Ascending aorta (tissue), 2 donors: Measurements from ENCODE around the gene MTRF1L. TPM values are rescaled to one million over a fixed set of nuclear protein-coding genes. Genes with fewer than 3 reads are reported as not detected.
"Not testable (repeated sequence)": the region's sequence is repeated elsewhere in the genome, so short reads cannot be mapped to it uniquely, and the experiment has no call there.

ENCODE experiments used
- DNase-seq, 2 donors: peaks; one replicate each; pipeline ENCODE4 v3.0.0-alpha.2; 2019; ENCODE audit warnings: low spot score in 2 of 2
- H3K27ac ChIP-seq, 2 donors: fragments of 200-600 bp; sonication (generic); one replicate each; pipeline ENCODE4 v1.5.1; 2016 to 2017; ENCODE audit warnings: mild to moderate bottlenecking in 1 of 2
- H3K27me3 ChIP-seq: fragments of 200-600 bp; sonication (generic); one replicate; pipeline ENCODE4 v1.5.1; 2017
- H3K36me3 ChIP-seq, 2 donors: fragments of 200-600 bp; sonication (generic); one replicate each; pipeline ENCODE4 v1.5.1; 2016
- H3K4me1 ChIP-seq, 2 donors: fragments of 200-600 bp; sonication (generic); one replicate each; pipeline ENCODE4 v1.5.1; 2016 to 2017; ENCODE audit warnings: mild to moderate bottlenecking in 1 of 2
- H3K4me3 ChIP-seq, 2 donors: fragments of 200-600 bp; sonication (generic); one replicate each; pipeline ENCODE4 v1.5.1; 2016 to 2017; ENCODE audit warnings: mild to moderate bottlenecking in 1 of 2
- H3K9me3 ChIP-seq, 2 donors: fragments of 200-600 bp; sonication (generic); one replicate each; pipeline ENCODE4 v1.5.1; 2016
- CTCF ChIP-seq, 3 experiments: fragments of 200-600 bp in 2 of 3; fragments of 450-650 bp in 1 of 3; sonication (generic) in 2 of 3; IDR thresholded peaks; one replicate each; pipeline ENCODE4 v1.5.1; 2016 to 2019; ENCODE audit warnings: antibody characterized with exemption in 3 of 3, mild to moderate bottlenecking in 1 of 3, moderate library complexity in 1 of 3
- intact Hi-C: fragments of 100-400 bp; cut with DNase I; formaldehyde crosslinking; loops from one replicate; pipeline ENCODE4 v1.15.1; 2023
- total RNA-seq: library from RNA; depleted of rRNA; stranded (reverse); fragments of >200 nt; gene quantifications from one replicate; pipeline ENCODE4 v1.1.0, GENCODE V29; 2016

MTRF1L gene
- total RNA-seq, 1 donor from 2014 or later: 105 TPM

DNA sequence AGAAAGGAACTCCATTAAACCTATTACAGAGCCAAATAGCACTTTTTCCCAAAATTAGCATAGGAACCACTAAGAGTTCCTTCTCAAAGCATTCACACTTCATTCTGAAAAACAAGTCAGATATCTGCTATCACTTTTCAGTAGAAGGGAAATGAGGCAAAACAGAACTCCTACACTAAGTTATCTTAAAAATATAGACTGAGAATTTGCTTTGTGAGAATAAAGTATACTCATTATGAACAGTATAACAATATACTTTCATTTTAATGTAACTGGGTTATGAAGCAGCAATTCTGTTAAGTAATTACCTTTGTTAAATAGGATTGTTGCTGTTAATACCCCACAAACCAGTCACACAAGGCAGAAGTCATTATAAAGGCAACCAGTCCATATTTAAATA lies 8.7 kb downstream of the MTRF1L start:
- no peak for DNase-seq
- intact Hi-C loops: no loop called here
- Histone ChIP-seq H3K27me3 (no peaks in the 10 kb centered on the region), H3K4me1 (peaks cover 0 to 3% of the 10 kb centered on the region in 2 donors), H3K27ac (no peak overlapping the region), H3K9me3 (no peaks in the 10 kb centered on the region), H3K4me3 (no peak overlapping the region), H3K36me3 (peaks cover 28 to 61% of the 10 kb centered on the region in 2 donors)
- no peak for TF ChIP-seq CTCF (IDR thresholded peaks at IDR 0.05)

DNA sequence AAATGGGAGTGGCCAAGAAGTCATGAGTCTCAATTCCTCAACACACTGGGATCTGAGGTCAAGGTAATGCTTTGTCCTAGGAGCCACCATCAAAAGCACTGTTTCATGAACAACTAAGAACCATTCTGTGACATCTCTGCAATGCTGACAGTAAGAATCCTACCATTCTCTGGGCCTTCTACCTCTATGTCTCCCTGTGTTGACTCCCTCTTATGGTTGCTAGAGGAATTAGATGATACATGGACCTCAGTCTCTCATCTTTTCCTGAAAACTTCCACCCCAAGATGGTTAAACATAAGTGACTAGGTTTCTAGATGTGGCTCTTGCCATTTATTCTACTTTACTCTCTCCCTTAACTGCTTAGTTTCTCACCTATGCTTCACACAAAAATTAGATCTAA lies 9.1 kb downstream of the MTRF1L start:
- peaks cover 28 to 61% of the 10 kb centered on the region in 2 donors for H3K36me3 ChIP-seq

DNA sequence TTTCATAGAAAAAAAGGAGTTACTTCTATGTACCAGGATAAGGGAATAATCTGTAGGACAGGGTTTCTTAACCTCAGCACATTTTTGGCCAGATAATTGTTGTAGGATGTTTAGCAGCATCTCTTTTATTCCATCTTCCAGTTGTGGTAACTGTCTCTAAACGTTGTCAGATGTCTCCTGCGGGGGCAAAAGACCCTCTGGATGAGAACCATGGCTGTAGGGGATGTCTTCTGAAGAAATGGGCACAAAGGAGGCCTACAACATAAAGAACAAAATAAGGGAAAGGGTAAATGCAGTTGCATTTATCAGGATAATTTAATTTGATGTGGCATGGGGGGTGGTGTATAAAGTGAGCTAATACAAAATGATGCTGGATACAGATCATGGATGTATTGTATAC lies 15.5 kb downstream of the MTRF1L start:
- TF ChIP-seq CTCF (IDR thresholded peaks at IDR 0.05): no peak
- no peak for DNase-seq
- Histone ChIP-seq H3K9me3 (no peaks in the 10 kb centered on the region), H3K27ac (peak overlapping the region in 1 of 2 donors; percentile 2), H3K27me3 (no peaks in the 10 kb centered on the region), H3K4me1 (peaks cover 12 to 13% of the 10 kb centered on the region in 2 donors), H3K4me3 (no peak overlapping the region), H3K36me3 (peaks cover 5 to 18% of the 10 kb centered on the region in 2 donors)
- intact Hi-C loops: loop anchor here (10.0 kb wide), 1 partner anchor 602 kb away; no protein-coding TSS in a partner anchor

More for the DNA sequence above, 9.1 kb downstream of the MTRF1L start:
- H3K27me3 ChIP-seq: no peaks in the 10 kb centered on the region
- H3K4me1 ChIP-seq: peaks cover 0 to 3% of the 10 kb centered on the region in 2 donors
- H3K4me3 ChIP-seq: no peak overlapping the region
- no peaks in the 10 kb centered on the region for H3K9me3 ChIP-seq
- intact Hi-C loops: no loop called here
- TF ChIP-seq CTCF (IDR thresholded peaks at IDR 0.05): no peak
- H3K27ac ChIP-seq: no peak overlapping the region
- DNase-seq: no peak

DNA sequence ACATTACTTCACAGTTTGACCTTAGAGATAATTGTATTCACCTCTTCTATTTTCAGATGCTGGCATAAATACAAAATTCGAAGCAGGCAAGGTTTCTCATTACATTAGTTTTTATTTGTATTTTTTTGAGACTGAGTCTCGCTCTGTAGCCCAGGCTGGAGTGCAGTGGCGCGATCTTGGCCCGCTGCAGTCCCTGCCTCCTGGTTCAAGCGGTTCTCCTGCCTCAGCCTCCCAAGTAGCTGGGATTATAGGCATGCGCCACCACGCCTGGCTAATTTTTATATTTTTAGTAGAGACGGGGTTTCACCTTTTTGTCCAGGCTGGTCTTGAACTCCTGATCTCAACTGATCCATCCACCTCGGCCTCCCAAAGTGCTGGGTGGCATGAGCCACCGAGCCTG lies 17.2 kb downstream of the MTRF1L start:
- H3K36me3 ChIP-seq, DNase-seq, H3K27me3 ChIP-seq, H3K9me3 ChIP-seq: not testable (repeated sequence)
- Histone ChIP-seq H3K4me3 (peak overlapping the region in 1 of 2 donors; percentile 93), H3K27ac (peak overlapping the region in 1 of 2 donors; percentile 90), H3K4me1 (peaks cover 12 to 13% of the 10 kb centered on the region in 2 donors)
- intact Hi-C loops: loop anchor here (10.0 kb wide), 1 partner anchor 600 kb away; no protein-coding TSS in a partner anchor

DNA sequence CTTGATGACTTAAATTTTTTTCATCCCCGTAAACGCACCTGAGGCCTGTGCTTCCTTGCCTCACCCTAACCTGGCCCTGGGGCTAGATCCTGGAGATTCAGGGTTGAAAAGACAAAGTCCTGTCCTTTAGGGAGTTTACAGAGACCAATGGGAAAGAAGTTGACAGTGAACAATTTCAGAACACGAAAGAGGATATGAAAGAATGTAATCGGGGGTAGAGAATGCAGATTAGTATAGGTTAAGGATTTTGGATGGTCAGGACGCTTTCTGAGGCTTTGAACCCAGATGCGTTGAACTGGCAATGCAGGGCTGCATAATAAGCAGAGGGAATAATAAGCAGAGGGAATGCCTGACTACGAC lies 18.0 kb downstream of the MTRF1L start:
- Histone ChIP-seq H3K36me3 (no peaks in the 10 kb centered on the region), H3K4me1 (peaks cover 12 to 13% of the 10 kb centered on the region in 2 donors), H3K4me3 (peak overlapping the region; percentile 63 to 93), H3K9me3 (no peaks in the 10 kb centered on the region), H3K27me3 (no peaks in the 10 kb centered on the region), H3K27ac (peak overlapping the region; percentile 85 to 90)
- intact Hi-C loops: loop anchor here (5.0 to 10.0 kb wide), 2 partner anchors 38 to 600 kb away; no protein-coding TSS in a partner anchor
- DNase-seq: no peak
- TF ChIP-seq CTCF (IDR thresholded peaks at IDR 0.05): no peak

- TF ChIP-seq CTCF (IDR thresholded peaks at IDR 0.05): no peak
- peak overlapping the region; percentile 85 to 90 for H3K27ac ChIP-seq
- peak overlapping the region; percentile 63 to 93 for H3K4me3 ChIP-seq
- H3K27me3 ChIP-seq: no peaks in the 10 kb centered on the region
- no peaks in the 10 kb centered on the region for H3K9me3 ChIP-seq
- intact Hi-C loops: loop anchor here (2.0 to 10.0 kb wide), 3 partner anchors 19 to 599 kb away; partner anchors contain the start of gene MTRF1L
- H3K36me3 ChIP-seq: no peaks in the 10 kb centered on the region
- peaks cover 12 to 13% of the 10 kb centered on the region in 2 donors for H3K4me1 ChIP-seq
- peak; percentile 66 to 96 for DNase-seq
Observed at GRCh38 chr6:152983637-152984512, 18.6 kb downstream of the MTRF1L start.
